NB4 (cell line): ENCODE data around the gene IQGAP1.

Source experiments
- DNase-seq: peaks from one replicate; pipeline ENCODE4 v3.0.0; 2010; ENCODE audit warnings: low read depth
- H3K4me3 ChIP-seq: one replicate; pipeline ENCODE4 v1.5.1; 2011; ENCODE audit warnings: mild to moderate bottlenecking, low read depth, low read length, moderate library complexity
- MYC ChIP-seq: IDR thresholded peaks from 2 replicates; pipeline ENCODE4 v1.6.1; 2011; ENCODE audit warnings: low read depth, low read length
- POLR2A ChIP-seq: IDR thresholded peaks from 2 replicates; pipeline ENCODE4 v1.6.1; 2011; ENCODE audit warnings: mild to moderate bottlenecking; ENCODE audit not compliant: insufficient read length; ENCODE audit errors: extremely low read depth
- TF ChIP-seq, protein P1 (sequence below): IDR thresholded peaks from one replicate; pipeline ENCODE4 v1.5.1; 2012; ENCODE audit warnings: low read depth, low read length
- TF ChIP-seq, protein P2 (sequence below): IDR thresholded peaks from 2 replicates; pipeline ENCODE4 v1.6.1; 2011; ENCODE audit warnings: low read depth, low read length

The IQGAP1 gene

DNA sequence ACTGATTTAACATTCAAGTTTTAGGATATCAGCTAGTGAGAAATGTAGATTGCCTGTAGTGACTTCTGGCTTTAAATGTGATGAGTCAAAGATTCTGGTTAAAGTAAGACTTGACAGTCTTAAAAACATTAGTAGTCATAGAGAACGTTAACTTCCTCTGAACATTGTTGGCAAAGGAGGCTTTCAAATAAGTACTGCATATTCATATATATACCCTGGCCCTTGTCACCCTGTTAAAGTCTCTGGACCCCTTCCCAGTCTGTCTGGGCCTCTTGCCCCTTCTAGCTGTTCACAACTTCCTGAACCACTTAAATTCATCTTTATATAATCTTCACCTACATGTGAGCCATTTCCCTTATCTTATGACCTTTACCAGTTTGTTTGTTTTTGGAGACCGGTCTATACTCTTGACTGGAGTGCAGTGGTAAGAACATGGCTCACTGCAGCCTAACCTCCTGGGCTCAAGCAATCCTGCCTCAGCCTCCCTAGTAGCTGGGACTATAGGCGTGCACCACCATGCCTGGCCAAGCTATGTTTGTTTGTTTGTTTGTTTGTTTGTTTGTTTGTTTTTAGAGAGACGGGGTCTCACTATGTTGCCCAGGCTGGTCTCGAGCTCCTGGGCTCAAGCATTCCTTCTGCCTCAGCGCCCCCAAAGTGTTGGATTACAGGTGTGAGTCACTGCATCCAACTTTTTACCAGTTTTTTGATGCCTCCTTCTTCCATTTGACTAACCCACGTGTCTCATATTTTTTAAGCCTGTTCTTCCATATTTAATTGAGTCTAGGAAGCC, 77.3 kb downstream of the IQGAP1 start:
- TF ChIP-seq POLR2A (no peak), MYC (no peak)
- TF ChIP-seq, protein P1, sequence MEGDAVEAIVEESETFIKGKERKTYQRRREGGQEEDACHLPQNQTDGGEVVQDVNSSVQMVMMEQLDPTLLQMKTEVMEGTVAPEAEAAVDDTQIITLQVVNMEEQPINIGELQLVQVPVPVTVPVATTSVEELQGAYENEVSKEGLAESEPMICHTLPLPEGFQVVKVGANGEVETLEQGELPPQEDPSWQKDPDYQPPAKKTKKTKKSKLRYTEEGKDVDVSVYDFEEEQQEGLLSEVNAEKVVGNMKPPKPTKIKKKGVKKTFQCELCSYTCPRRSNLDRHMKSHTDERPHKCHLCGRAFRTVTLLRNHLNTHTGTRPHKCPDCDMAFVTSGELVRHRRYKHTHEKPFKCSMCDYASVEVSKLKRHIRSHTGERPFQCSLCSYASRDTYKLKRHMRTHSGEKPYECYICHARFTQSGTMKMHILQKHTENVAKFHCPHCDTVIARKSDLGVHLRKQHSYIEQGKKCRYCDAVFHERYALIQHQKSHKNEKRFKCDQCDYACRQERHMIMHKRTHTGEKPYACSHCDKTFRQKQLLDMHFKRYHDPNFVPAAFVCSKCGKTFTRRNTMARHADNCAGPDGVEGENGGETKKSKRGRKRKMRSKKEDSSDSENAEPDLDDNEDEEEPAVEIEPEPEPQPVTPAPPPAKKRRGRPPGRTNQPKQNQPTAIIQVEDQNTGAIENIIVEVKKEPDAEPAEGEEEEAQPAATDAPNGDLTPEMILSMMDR = no peak
- TF ChIP-seq, protein P2, sequence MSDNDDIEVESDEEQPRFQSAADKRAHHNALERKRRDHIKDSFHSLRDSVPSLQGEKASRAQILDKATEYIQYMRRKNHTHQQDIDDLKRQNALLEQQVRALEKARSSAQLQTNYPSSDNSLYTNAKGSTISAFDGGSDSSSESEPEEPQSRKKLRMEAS = no peak
- no peak for DNase-seq

GRCh38 chr15:90465930-90466567, 78.0 kb downstream of the IQGAP1 start:
- H3K4me3 ChIP-seq = no peak overlapping the region
- TF ChIP-seq POLR2A (no peak), MYC (no peak)
- TF ChIP-seq, protein P2 = no peak
- TF ChIP-seq, protein P1 = no peak
- DNase-seq = no peak

More for the DNA sequence above, 77.3 kb downstream of the IQGAP1 start:
- no peak overlapping the region for H3K4me3 ChIP-seq

DNA sequence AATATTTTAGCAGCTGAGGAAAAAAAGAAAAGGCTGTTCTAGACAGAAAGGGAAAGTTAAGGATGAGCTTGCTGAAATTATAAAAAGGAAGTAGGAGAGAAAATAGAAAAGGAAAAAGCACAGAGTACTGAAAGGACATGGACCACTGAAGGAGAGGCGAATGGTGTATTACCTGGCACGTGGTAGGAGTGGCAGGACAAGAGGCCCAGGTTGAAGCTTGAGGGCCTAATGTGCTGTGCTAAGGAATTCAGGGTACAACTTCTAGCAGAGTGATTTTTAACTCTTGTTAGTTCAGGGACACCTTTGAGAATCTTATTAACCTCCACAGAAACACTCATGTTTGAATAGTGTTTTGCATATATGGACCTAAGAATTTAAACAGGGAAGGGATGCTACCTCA, 81.7 kb downstream of the IQGAP1 start:
- no peak for DNase-seq
- no peak overlapping the region for H3K4me3 ChIP-seq
- TF ChIP-seq, protein P2 = no peak
- TF ChIP-seq MYC (no peak), POLR2A (no peak)
- TF ChIP-seq, protein P1 = no peak

DNA sequence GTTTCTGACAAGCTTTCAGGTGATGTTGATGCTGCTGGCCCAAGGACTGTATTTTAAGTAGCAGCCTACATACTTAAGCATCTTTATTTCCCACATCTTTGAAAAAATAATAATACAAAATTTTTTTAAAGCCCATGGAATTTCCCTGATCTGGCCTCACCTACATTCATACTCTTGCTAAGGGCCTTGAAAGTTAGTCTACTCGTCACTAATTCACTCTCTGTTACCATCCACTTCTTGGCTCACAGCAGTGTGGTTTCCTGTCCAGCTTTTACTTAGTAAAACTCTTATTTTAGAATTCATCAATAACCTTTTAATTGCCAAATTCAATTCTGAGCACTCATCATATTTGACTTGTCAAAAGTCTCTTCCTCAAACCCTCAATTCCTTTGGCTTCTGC, 82.4 kb downstream of the IQGAP1 start:
- H3K4me3 ChIP-seq = no peak overlapping the region
- DNase-seq = no peak
- TF ChIP-seq MYC (no peak), POLR2A (no peak)
- TF ChIP-seq, protein P2 = no peak
- TF ChIP-seq, protein P1 = no peak

GRCh38 chr15:90471126-90471525, 83.1 kb downstream of the IQGAP1 start:
- no peak for TF ChIP-seq MYC
- TF ChIP-seq, protein P1 = no peak
- TF ChIP-seq, protein P2 = no peak
- TF ChIP-seq POLR2A = no peak
- DNase-seq = no peak
- no peak overlapping the region for H3K4me3 ChIP-seq
